Neural cell (in vitro differentiated cells): ENCODE data around the gene ASPHD1.

Experiments used
- CTCF ChIP-seq: fragments of 450-650 bp; IDR thresholded peaks from 2 replicates; pipeline ENCODE4 v1.5.1; 2014; ENCODE audit warnings: antibody characterized with exemption, mild to moderate bottlenecking, moderate library complexity; ENCODE audit not compliant: poor library complexity, severe bottlenecking
- EP300 ChIP-seq: fragments of 450-650 bp; conservative IDR thresholded peaks from 2 replicates; pipeline ENCODE4 v1.6.1; 2014; ENCODE audit warnings: antibody characterized with exemption, mild to moderate bottlenecking, moderate library complexity; ENCODE audit not compliant: poor library complexity, severe bottlenecking
- POLR2AphosphoS5 ChIP-seq: IDR thresholded peaks from 2 replicates; pipeline ENCODE4 v1.6.1; 2012
- REST ChIP-seq: IDR thresholded peaks from 2 replicates; pipeline ENCODE4 v1.6.1; 2012; ENCODE audit warnings: borderline replicate concordance
- TAF1 ChIP-seq: IDR thresholded peaks from 2 replicates; pipeline ENCODE4 v1.6.1; 2012; ENCODE audit warnings: low read depth

GRCh38 chr16:29876217-29876593 is 24.1 kb upstream of the ASPHD1 start:
- TF ChIP-seq CTCF (no peak), REST (no peak), POLR2AphosphoS5 (no peak), TAF1 (no peak), EP300 (no peak)
